GM18520 (cell line): ENCODE measurements around the gene PIGBOS1.
A peak's percentile ranks its signal among the peaks of the same experiment; 100 is the strongest.

ENCODE experiments used
- ATAC-seq: cut with Tn5 transposase; IDR thresholded peaks from one replicate; pipeline ENCODE4 v1.9.1; 2021; ENCODE audit not compliant: unreplicated experiment

PIGBOS1 gene

GRCh38 chr15:55267401-55268175, 51.3 kb downstream of the PIGBOS1 start:
- peak; percentile 85 for ATAC-seq
